ENCODE data around the gene KATNB1. TPM values are rescaled to one million over a fixed set of nuclear protein-coding genes. Genes with fewer than 3 reads are reported as not detected.
"Not testable (repeated sequence)": the region's sequence is repeated elsewhere in the genome, so short reads cannot be mapped to it uniquely, and the experiment has no call there.

The KATNB1 gene
- total and polyA plus RNA-seq, 12 donors: 9.0 to 15.1 (median 11.0) TPM

GRCh38 chr16:57795431-57795878, 59.9 kb downstream of the KATNB1 start:
- intact Hi-C loops (cut with DNase I): loop anchor here in 4 of 10 donors (5.0 to 10.0 kb wide), 2 partner anchors 67 to 69 kb away; no protein-coding TSS in a partner anchor
- H3K4me1 ChIP-seq: peaks cover 19 to 76% (median 72%) of the 10 kb centered on the region in 9 donors
- H3K36me3 ChIP-seq: peaks cover 0 to 75% (median 29%) of the 10 kb centered on the region in 9 donors

DNA sequence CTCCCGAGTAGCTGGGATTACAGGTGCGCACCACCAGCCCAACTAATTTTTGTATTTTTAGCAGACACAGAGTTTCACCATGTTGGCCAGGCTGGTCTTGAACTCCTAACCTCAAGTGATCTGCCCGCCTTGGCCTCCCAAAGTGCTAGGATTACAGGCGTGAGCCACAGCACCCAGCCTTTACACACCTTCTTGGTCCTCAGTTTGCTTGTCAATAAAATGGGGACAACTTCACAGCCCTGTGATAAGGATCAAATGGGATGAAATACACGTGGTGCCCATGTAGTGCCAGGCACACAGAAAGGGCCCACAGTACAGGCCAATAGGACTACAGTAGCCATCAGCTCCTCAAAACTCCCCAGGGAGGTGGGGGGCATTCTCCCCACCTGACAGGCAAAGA, 60.4 kb downstream of the KATNB1 start:
- not testable (repeated sequence) for H3K27me3 ChIP-seq, ATAC-seq, H3K4me3 ChIP-seq, H3K9me3 ChIP-seq, DNase-seq
- WGBS, 2 donors: 91% methylated on average over 5 of the region's 5 CpGs
- H3K4me1 ChIP-seq: peaks cover 25 to 76% (median 72%) of the 10 kb centered on the region in 9 donors
- intact Hi-C loops (cut with DNase I): loop anchor here in 4 of 10 donors (5.0 to 10.0 kb wide), 2 partner anchors 66 to 69 kb away; no protein-coding TSS in a partner anchor
- H3K36me3 ChIP-seq: peaks cover 0 to 69% (median 29%) of the 10 kb centered on the region in 9 donors
- H3K27ac ChIP-seq: peak overlapping the region in 4 of 10 donors; percentile 6 to 52 (median 36)

More at GRCh38 chr16:57795431-57795878, 59.9 kb downstream of the KATNB1 start:
- Histone ChIP-seq H3K27ac (peak overlapping the region in 5 of 10 donors; percentile 6 to 52 (median 28)), H3K9me3 (no peaks in the 10 kb centered on the region), H3K4me3 (no peak overlapping the region), H3K27me3 (peaks cover 0 to 8% (median 0%) of the 10 kb centered on the region in 7 donors)
- DNase-seq (peak; percentile 32 to 50), ATAC-seq (peak in 5 of 8 donors; percentile 2 to 34 (median 27))
- 51 to 53% methylated on average over 9 of the region's 9 CpGs for WGBS, 2 donors
- peak in 7 of 9 donors; percentile 33 to 53 (median 48) for TF ChIP-seq CTCF (IDR thresholded peaks at IDR 0.05)

GRCh38 chr16:57797216-57797525, 61.6 kb downstream of the KATNB1 start:
- H3K4me1 ChIP-seq: peaks cover 25 to 73% (median 66%) of the 10 kb centered on the region in 9 donors
- peak overlapping the region in 9 of 10 donors; percentile 39 to 99 (median 62) for H3K27ac ChIP-seq
- peak in 2 of 8 donors; percentile 2 to 10 for ATAC-seq

DNA sequence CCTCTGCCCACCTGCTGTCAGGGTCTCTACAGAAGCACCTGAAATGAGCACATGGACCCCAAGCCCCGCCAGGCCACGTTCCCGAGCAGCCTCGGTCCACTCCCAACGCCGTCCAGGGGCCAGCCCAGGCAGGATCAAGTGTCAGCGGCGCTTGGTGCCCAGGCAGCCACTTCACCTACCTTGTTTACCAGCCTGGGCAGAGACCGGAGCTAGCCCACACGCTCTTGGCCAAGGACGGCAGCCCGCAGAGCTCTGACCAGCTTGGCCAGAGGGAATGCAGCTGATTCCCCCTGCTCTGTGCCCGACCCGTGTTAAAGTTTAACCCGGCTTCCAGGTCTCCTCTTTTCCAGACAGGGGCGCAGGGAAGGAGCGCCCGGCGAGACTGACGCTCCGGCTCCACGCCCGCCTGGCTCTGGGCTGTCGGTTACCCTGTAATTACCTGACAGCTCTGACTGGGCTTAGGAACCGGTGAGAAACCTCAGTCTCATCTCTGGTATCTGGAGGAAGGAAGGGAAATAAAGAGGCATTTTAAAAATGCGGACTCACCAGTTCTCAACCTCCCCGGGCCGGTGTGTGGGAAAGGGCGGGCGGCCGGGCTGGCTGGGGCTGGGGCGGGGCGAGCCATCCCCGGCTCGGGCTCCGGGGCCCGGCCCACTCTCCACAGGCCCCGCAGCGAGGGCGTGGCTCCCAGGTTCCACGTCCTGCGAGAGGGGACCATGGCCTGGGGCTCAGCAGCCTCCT, 62.1 kb downstream of the KATNB1 start:
- intact Hi-C loops (cut with DNase I): loop anchor here in 4 of 10 donors (5.0 to 10.0 kb wide), 2 partner anchors 65 to 67 kb away; no protein-coding TSS in a partner anchor
- Histone ChIP-seq H3K9me3 (no peaks in the 10 kb centered on the region), H3K27me3 (peaks cover 0 to 17% (median 0%) of the 10 kb centered on the region in 7 donors), H3K27ac (peak overlapping the region in 9 of 10 donors; percentile 39 to 99 (median 62)), H3K36me3 (peaks cover 0 to 53% (median 29%) of the 10 kb centered on the region in 9 donors), H3K4me3 (peak overlapping the region in 8 of 10 donors; percentile 11 to 37 (median 24)), H3K4me1 (peaks cover 26 to 70% (median 63%) of the 10 kb centered on the region in 9 donors)
- 64 to 66% methylated on average over 42 of the region's 42 CpGs for WGBS, 2 donors
- DNase-seq: peak in 1 of 2 donors; percentile 40
- TF ChIP-seq CTCF (IDR thresholded peaks at IDR 0.05): no peak
- peak in 6 of 8 donors; percentile 21 to 53 (median 36) for ATAC-seq

More at GRCh38 chr16:57797216-57797525, 61.6 kb downstream of the KATNB1 start:
- TF ChIP-seq CTCF (IDR thresholded peaks at IDR 0.05): no peak
- no peaks in the 10 kb centered on the region for H3K9me3 ChIP-seq
- peak overlapping the region in 6 of 10 donors; percentile 11 to 37 (median 24) for H3K4me3 ChIP-seq
- intact Hi-C loops (cut with DNase I): loop anchor here in 4 of 10 donors (5.0 to 10.0 kb wide), 2 partner anchors 65 to 68 kb away; no protein-coding TSS in a partner anchor
- peaks cover 0 to 17% (median 0%) of the 10 kb centered on the region in 7 donors for H3K27me3 ChIP-seq
- 81% methylated on average over 13 of the region's 13 CpGs for whole genome bisulfite sequencing, 2 donors
- H3K36me3 ChIP-seq: peaks cover 0 to 58% (median 29%) of the 10 kb centered on the region in 9 donors
- DNase-seq: no peak
